Kidney epithelial cell (primary cell): ENCODE data around the gene MPI. TPM values are rescaled to one million over a fixed set of nuclear protein-coding genes. Genes with fewer than 3 reads are reported as not detected.
"Not testable (repeated sequence)": the region's sequence is repeated elsewhere in the genome, so short reads cannot be mapped to it uniquely, and the experiment has no call there.

Source experiments
- DNase-seq: peaks from one replicate; pipeline ENCODE4 v3.0.0-alpha.2; 2010; ENCODE audit warnings: low read depth
- H3K27me3 ChIP-seq: 2 replicates; pipeline ENCODE4 v1.6.0; 2011; ENCODE audit warnings: low read length; ENCODE audit not compliant: control insufficient read depth, insufficient read depth
- H3K36me3 ChIP-seq: 2 replicates; pipeline ENCODE4 v1.5.1; 2011; ENCODE audit warnings: low read length; ENCODE audit not compliant: control insufficient read depth, insufficient read depth
- H3K4me3 ChIP-seq: 2 replicates; pipeline ENCODE4 v1.5.1; 2011; ENCODE audit warnings: low read depth, mild to moderate bottlenecking, control low read depth, low read length
- CTCF ChIP-seq: IDR thresholded peaks from 2 replicates; pipeline ENCODE4 v1.5.1; 2011; ENCODE audit warnings: mild to moderate bottlenecking, moderate library complexity, low read length, control low read depth, inconsistent platforms; ENCODE audit not compliant: insufficient read depth, poor library complexity, severe bottlenecking
- total RNA-seq: library from RNA; depleted of rRNA; stranded (reverse); fragments of >200 nt; gene quantifications from 2 replicates; pipeline ENCODE4 v1.2.3, GENCODE V29; 2015

MPI gene
- total RNA-seq, 1 donor from 2014 or later, result 45.2 TPM

GRCh38 chr15:74882528-74882927 is 7.3 kb upstream of the MPI start:
- no peaks in the 10 kb centered on the region for H3K27me3 ChIP-seq
- TF ChIP-seq CTCF, result no peak
- H3K36me3 ChIP-seq, result no peaks in the 10 kb centered on the region
- no peak for DNase-seq
- H3K4me3 ChIP-seq, result no peak overlapping the region

GRCh38 chr15:74884428-74885223 is 5.2 kb upstream of the MPI start:
- Histone ChIP-seq H3K36me3 (no peaks in the 10 kb centered on the region), H3K4me3 (no peak overlapping the region), H3K27me3 (no peaks in the 10 kb centered on the region)
- no peak for TF ChIP-seq CTCF
- no peak for DNase-seq

GRCh38 chr15:74885461-74885860 is 4.4 kb upstream of the MPI start:
- no peak for TF ChIP-seq CTCF

GRCh38 chr15:74887537-74888193 is 2.2 kb upstream of the MPI start:
- not testable (repeated sequence) for H3K27me3 ChIP-seq, DNase-seq, H3K36me3 ChIP-seq, H3K4me3 ChIP-seq

More at GRCh38 chr15:74885461-74885860, 4.4 kb upstream of the MPI start:
- DNase-seq, result no peak
- Histone ChIP-seq H3K36me3 (no peaks in the 10 kb centered on the region), H3K27me3 (no peaks in the 10 kb centered on the region), H3K4me3 (no peak overlapping the region)

- DNase-seq, result no peak
- no peak overlapping the region for H3K4me3 ChIP-seq
- H3K36me3 ChIP-seq, result peaks cover 5% of the 10 kb centered on the region
- no peaks in the 10 kb centered on the region for H3K27me3 ChIP-seq
- no peak for TF ChIP-seq CTCF
These were observed 1.1 kb upstream of the MPI start for GRCh38 chr15:74888716-74889115.

GRCh38 chr15:74889390-74889882 is 406 bp upstream of the MPI start:
- H3K27me3 ChIP-seq, result no peaks in the 10 kb centered on the region
- H3K36me3 ChIP-seq, result peaks cover 5% of the 10 kb centered on the region
- DNase-seq, result no peak
- TF ChIP-seq CTCF, result no peak
- H3K4me3 ChIP-seq, result peak overlapping the region; percentile 98
